Transverse colon (tissue), 4 donors: ENCODE data around the gene FOSB.
"Not testable (repeated sequence)": the region's sequence is repeated elsewhere in the genome, so short reads cannot be mapped to it uniquely, and the experiment has no call there.

Source experiments
- CTCF ChIP-seq, 5 experiments: fragments of 200-600 bp in 3 of 5; fragments of 450-650 bp in 2 of 5; sonication (generic) in 3 of 5; IDR thresholded peaks; 1 replicate in 2 of 5; 2 replicates in 3 of 5; pipeline ENCODE4 v1.5.1; 2016 to 2017; ENCODE audit warnings: antibody characterized with exemption in 5 of 5, inconsistent platforms in 3 of 5, mild to moderate bottlenecking in 2 of 5, moderate library complexity in 1 of 5
- EP300 ChIP-seq: sonication (generic); formaldehyde crosslinking; IDR thresholded peaks from one replicate; pipeline ENCODE4 v1.6.1; 2017; ENCODE audit warnings: antibody characterized with exemption, low read depth
- POLR2A ChIP-seq: fragments of 450-650 bp; IDR thresholded peaks from one replicate; pipeline ENCODE4 v1.6.1; 2016; ENCODE audit warnings: antibody characterized with exemption, mild to moderate bottlenecking, moderate library complexity
- POLR2AphosphoS5 ChIP-seq, 3 donors: sonication (generic); formaldehyde crosslinking; IDR thresholded peaks; one replicate each; pipeline ENCODE4 v1.6.1; 2016; ENCODE audit warnings: antibody characterized with exemption in 3 of 3

DNA sequence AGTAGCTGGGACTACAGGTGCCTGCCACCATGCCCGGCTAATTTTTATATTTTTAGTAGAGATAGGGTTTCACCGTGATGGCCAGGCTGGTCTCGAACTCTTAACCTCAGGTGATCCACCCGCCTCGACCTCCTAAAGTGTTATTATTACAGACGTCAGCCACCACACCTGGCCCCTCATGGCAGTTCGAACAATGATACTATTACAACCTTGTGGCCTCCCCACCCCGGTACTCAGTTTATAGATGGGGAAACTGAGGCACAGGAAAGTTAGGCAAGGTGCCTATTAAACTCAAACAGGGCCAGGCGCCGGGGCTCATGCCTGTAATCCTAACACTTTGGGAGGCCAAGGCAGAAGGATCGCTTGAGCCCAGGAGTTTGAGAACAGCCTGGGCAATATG, 42.6 kb downstream of the FOSB start:
- not testable (repeated sequence) for TF ChIP-seq CTCF (IDR thresholded peaks at IDR 0.05); POLR2A; POLR2AphosphoS5 (IDR thresholded peaks at IDR 0.05); EP300
